IgD-negative memory B cell (primary cell): ENCODE measurements around the gene GDI1. TPM values are rescaled to one million over a fixed set of nuclear protein-coding genes. Genes with fewer than 3 reads are reported as not detected.

Experiments
- H3K27ac Mint-ChIP-seq, 3 donors: one replicate each; pipeline ENCODE4 v1.8.0; 2020 to 2022; ENCODE audit warnings: mild to moderate bottlenecking in 3 of 3, mixed read lengths in 3 of 3, moderate library complexity in 1 of 3
- H3K27me3 Mint-ChIP-seq: one replicate; pipeline ENCODE4 v1.8.0; 2021; ENCODE audit warnings: mixed read lengths
- H3K36me3 Mint-ChIP-seq: one replicate; pipeline ENCODE4 v1.8.0; 2020; ENCODE audit warnings: mild to moderate bottlenecking, mixed read lengths
- H3K4me1 Mint-ChIP-seq, 3 donors: one replicate each; pipeline ENCODE4 v1.8.0; 2020 to 2022; ENCODE audit warnings: mixed read lengths in 3 of 3, mild to moderate bottlenecking in 1 of 3
- H3K4me3 Mint-ChIP-seq, 4 donors: one replicate each; pipeline ENCODE4 v1.8.0; 2020 to 2022; ENCODE audit warnings: mild to moderate bottlenecking in 4 of 4, mixed read lengths in 4 of 4, moderate library complexity in 3 of 4
- H3K9me3 Mint-ChIP-seq, 3 donors: one replicate each; pipeline ENCODE4 v1.8.0; 2020 to 2021; ENCODE audit warnings: mixed read lengths in 3 of 3, mild to moderate bottlenecking in 1 of 3
- polyA plus RNA-seq: library from polyadenylated mRNA; unstranded; fragments of 300-500 nt; fragmentation: Illumina TruSeq; gene quantifications from one replicate; pipeline ENCODE4 v1.2.3, GENCODE V29; 2021

GDI1 gene
- polyA plus RNA-seq, 1 donor from 2014 or later = 38.1 TPM

GRCh38 chrX:154458116-154458953 lies 21.4 kb downstream of the GDI1 start, which contains the start of gene PLXNA3:
Gene PLXNA3 (plus strand): TSS chrX:154458281. CDS start chrX:154460184, 1,903 bp downstream.
- H3K27ac Mint-ChIP-seq = peak within 1 kb of the TSS in 2 of 3 donors; percentile 77 to 95
- peaks cover 3% of the 10 kb centered on the region for H3K36me3 Mint-ChIP-seq
- H3K4me3 Mint-ChIP-seq = peak within 1 kb of the TSS; percentile 91 to 97 (median 94)
- no peaks in the 10 kb centered on the region for H3K9me3 Mint-ChIP-seq
- H3K4me1 Mint-ChIP-seq = peaks cover 0 to 8% (median 6%) of the 10 kb centered on the region in 3 donors
- H3K27me3 Mint-ChIP-seq = peaks cover under 1% of the 10 kb centered on the region

GRCh38 chrX:154458954-154459778 lies 22.2 kb downstream of the GDI1 start:
- H3K9me3 Mint-ChIP-seq = no peaks in the 10 kb centered on the region
- peaks cover 0 to 8% (median 6%) of the 10 kb centered on the region in 3 donors for H3K4me1 Mint-ChIP-seq
- peak overlapping the region; percentile 74 to 91 (median 86) for H3K4me3 Mint-ChIP-seq
- H3K27ac Mint-ChIP-seq = peak overlapping the region in 2 of 3 donors; percentile 73 to 77
- H3K27me3 Mint-ChIP-seq = no peaks in the 10 kb centered on the region
- peaks cover 3% of the 10 kb centered on the region for H3K36me3 Mint-ChIP-seq

DNA sequence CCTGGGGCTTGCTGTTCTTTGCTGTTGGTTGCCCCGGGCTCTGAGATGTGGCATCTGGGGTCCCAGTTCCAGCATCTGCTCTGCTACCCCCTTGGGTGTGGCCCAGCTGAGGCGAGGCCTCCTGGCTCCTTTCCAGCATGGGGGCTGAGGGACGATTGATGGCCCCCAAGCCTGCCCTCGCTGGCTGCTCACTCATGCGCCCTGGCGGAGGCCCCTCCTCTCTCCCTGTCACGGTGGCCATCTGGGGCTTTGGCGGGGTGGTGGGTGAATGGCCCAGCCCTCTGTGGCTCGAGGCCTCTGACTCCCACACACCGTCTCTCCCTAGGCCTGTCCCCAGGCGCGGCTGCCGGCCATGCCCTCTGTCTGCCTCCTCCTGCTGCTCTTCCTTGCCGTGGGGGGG lies 22.9 kb downstream of the GDI1 start:
- H3K27me3 Mint-ChIP-seq = no peaks in the 10 kb centered on the region
- H3K36me3 Mint-ChIP-seq = peaks cover 3% of the 10 kb centered on the region
- peak overlapping the region in 3 of 4 donors; percentile 49 to 91 (median 74) for H3K4me3 Mint-ChIP-seq
- no peaks in the 10 kb centered on the region for H3K9me3 Mint-ChIP-seq
- no peak overlapping the region for H3K27ac Mint-ChIP-seq
- H3K4me1 Mint-ChIP-seq = peaks cover 0 to 8% (median 6%) of the 10 kb centered on the region in 3 donors

- H3K27ac Mint-ChIP-seq = no peak overlapping the region
- H3K27me3 Mint-ChIP-seq = no peaks in the 10 kb centered on the region
- peaks cover 0 to 8% (median 6%) of the 10 kb centered on the region in 3 donors for H3K4me1 Mint-ChIP-seq
- no peaks in the 10 kb centered on the region for H3K9me3 Mint-ChIP-seq
- peak overlapping the region in 2 of 4 donors; percentile 49 to 74 for H3K4me3 Mint-ChIP-seq
- peaks cover 3% of the 10 kb centered on the region for H3K36me3 Mint-ChIP-seq
These were observed 23.4 kb downstream of the GDI1 start for GRCh38 chrX:154460326-154460725.

DNA sequence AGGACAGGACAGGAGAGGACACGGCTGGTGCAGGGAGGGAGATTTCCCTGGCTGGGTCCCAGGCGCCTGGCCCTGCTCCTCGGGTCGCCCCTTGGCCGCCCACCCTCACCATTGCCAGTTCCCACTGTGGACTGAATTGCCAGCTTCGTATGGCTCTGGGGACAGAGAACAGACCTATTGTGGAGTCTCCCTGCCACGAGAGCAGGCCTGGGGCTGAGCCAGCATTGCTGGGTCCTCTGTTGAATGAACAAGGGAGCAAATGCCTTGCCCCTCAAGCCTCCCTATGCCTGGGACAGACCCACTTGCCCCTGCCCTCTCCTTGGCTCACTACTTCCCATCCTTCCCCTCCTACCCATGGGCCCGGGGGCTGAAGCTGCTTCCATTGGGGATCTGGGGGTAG lies 25.4 kb downstream of the GDI1 start:
- Mint-ChIP-seq H3K36me3 (peaks cover 2% of the 10 kb centered on the region), H3K4me1 (peaks cover 0 to 6% (median 4%) of the 10 kb centered on the region in 3 donors), H3K4me3 (no peak overlapping the region), H3K27ac (no peak overlapping the region), H3K27me3 (no peaks in the 10 kb centered on the region), H3K9me3 (no peaks in the 10 kb centered on the region)

GRCh38 chrX:154463611-154464220 lies 26.8 kb downstream of the GDI1 start:
- peaks cover 0 to 5% (median 3%) of the 10 kb centered on the region in 3 donors for H3K4me1 Mint-ChIP-seq
- no peaks in the 10 kb centered on the region for H3K27me3 Mint-ChIP-seq
- no peak overlapping the region for H3K4me3 Mint-ChIP-seq
- H3K36me3 Mint-ChIP-seq = no peaks in the 10 kb centered on the region
- no peaks in the 10 kb centered on the region for H3K9me3 Mint-ChIP-seq
- no peak overlapping the region for H3K27ac Mint-ChIP-seq

GRCh38 chrX:154464806-154465365 lies 27.9 kb downstream of the GDI1 start:
- Mint-ChIP-seq H3K27ac (no peak overlapping the region), H3K27me3 (no peaks in the 10 kb centered on the region), H3K36me3 (no peaks in the 10 kb centered on the region), H3K9me3 (no peaks in the 10 kb centered on the region), H3K4me1 (peaks cover 0 to 3% (median 2%) of the 10 kb centered on the region in 3 donors), H3K4me3 (no peak overlapping the region)

DNA sequence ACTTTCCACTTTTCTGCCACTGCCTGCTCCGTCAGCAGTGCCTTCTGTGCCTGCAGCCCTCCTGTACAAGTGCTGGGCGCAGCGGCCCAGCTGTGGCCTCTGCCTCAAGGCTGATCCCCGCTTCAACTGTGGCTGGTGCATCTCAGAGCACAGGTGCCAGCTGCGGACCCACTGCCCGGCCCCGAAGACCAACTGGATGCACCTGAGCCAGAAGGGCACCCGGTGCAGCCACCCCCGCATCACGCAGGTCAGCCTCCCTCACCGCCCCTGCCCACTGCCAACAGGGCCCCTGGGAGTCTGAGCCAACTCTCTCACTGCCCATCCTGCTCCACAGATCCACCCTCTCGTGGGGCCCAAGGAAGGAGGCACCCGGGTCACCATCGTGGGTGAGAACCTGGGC lies 28.6 kb downstream of the GDI1 start:
- Mint-ChIP-seq H3K9me3 (no peaks in the 10 kb centered on the region), H3K27me3 (no peaks in the 10 kb centered on the region), H3K4me1 (peaks cover 0 to 3% (median 2%) of the 10 kb centered on the region in 3 donors), H3K4me3 (no peak overlapping the region), H3K27ac (no peak overlapping the region), H3K36me3 (no peaks in the 10 kb centered on the region)

- Mint-ChIP-seq H3K36me3 (no peaks in the 10 kb centered on the region), H3K27me3 (no peaks in the 10 kb centered on the region), H3K4me3 (no peak overlapping the region), H3K4me1 (peaks cover 0 to 3% (median 2%) of the 10 kb centered on the region in 3 donors), H3K27ac (no peak overlapping the region), H3K9me3 (no peaks in the 10 kb centered on the region)
These were observed 29.1 kb downstream of the GDI1 start for GRCh38 chrX:154466036-154466435.

- Mint-ChIP-seq H3K27me3 (no peaks in the 10 kb centered on the region), H3K27ac (no peak overlapping the region), H3K4me3 (no peak overlapping the region), H3K4me1 (peaks cover 0 to 2% (median under 1%) of the 10 kb centered on the region in 3 donors), H3K9me3 (no peaks in the 10 kb centered on the region), H3K36me3 (no peaks in the 10 kb centered on the region)
These were observed 30.0 kb downstream of the GDI1 start for GRCh38 chrX:154466907-154467306.

DNA sequence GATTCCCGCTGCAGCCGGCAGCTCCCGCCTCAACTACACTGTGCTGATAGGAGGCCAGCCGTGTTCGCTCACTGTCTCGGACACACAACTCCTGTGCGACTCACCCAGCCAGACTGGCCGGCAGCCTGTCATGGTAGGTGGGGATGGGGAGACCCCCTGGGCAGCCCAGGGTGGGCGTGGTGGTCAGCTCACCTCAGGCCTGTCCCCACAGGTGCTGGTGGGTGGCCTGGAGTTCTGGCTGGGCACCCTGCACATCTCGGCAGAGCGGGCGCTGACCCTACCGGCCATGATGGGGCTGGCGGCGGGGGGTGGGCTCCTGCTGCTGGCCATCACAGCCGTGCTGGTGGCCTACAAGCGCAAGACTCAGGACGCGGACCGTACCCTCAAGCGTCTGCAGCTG lies 30.6 kb downstream of the GDI1 start:
- no peaks in the 10 kb centered on the region for H3K36me3 Mint-ChIP-seq
- H3K4me1 Mint-ChIP-seq = peaks cover 0 to 2% (median 0%) of the 10 kb centered on the region in 3 donors
- no peak overlapping the region for H3K27ac Mint-ChIP-seq
- H3K27me3 Mint-ChIP-seq = no peaks in the 10 kb centered on the region
- H3K9me3 Mint-ChIP-seq = no peaks in the 10 kb centered on the region
- no peak overlapping the region for H3K4me3 Mint-ChIP-seq

DNA sequence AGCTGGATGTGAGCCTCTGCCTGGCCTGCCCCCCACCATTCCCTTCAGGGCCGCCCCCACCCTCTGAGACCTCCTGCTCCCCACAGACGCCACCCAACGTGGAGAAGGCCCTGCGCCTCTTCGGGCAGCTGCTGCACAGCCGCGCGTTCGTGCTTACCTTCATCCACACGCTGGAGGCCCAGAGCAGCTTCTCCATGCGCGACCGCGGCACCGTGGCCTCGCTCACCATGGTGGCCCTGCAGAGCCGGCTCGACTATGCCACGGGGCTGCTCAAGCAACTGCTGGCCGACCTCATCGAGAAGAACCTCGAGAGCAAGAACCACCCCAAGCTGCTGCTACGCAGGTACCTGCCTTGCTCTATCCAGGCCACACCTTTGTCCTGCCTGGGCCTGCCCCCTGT lies 31.3 kb downstream of the GDI1 start:
- Mint-ChIP-seq H3K27ac (no peak overlapping the region), H3K27me3 (no peaks in the 10 kb centered on the region), H3K9me3 (no peaks in the 10 kb centered on the region), H3K4me3 (no peak overlapping the region), H3K4me1 (no peaks in the 10 kb centered on the region), H3K36me3 (no peaks in the 10 kb centered on the region)

DNA sequence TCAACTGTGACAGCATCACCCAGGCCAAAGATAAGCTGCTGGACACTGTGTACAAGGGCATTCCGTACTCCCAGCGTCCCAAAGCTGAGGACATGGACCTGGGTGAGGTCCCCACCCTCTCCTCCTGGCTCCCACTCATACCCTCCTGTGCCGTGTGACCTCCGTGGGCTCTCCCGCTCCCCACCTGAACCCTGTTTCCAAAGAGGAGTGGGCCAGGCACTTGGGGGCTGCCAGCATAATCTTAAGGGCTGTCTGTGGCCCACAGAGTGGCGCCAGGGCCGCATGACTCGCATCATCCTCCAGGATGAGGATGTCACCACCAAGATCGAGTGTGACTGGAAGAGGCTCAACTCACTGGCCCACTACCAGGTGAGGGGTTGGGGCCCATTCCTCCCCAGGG lies 32.2 kb downstream of the GDI1 start:
- no peak overlapping the region for H3K27ac Mint-ChIP-seq
- H3K9me3 Mint-ChIP-seq = no peaks in the 10 kb centered on the region
- H3K27me3 Mint-ChIP-seq = no peaks in the 10 kb centered on the region
- H3K4me1 Mint-ChIP-seq = no peaks in the 10 kb centered on the region
- no peak overlapping the region for H3K4me3 Mint-ChIP-seq
- H3K36me3 Mint-ChIP-seq = peaks cover 2% of the 10 kb centered on the region

GRCh38 chrX:154469880-154470279 lies 32.9 kb downstream of the GDI1 start:
- H3K4me3 Mint-ChIP-seq = no peak overlapping the region
- no peak overlapping the region for H3K27ac Mint-ChIP-seq
- H3K4me1 Mint-ChIP-seq = no peaks in the 10 kb centered on the region
- no peaks in the 10 kb centered on the region for H3K27me3 Mint-ChIP-seq
- no peaks in the 10 kb centered on the region for H3K9me3 Mint-ChIP-seq
- peaks cover 2% of the 10 kb centered on the region for H3K36me3 Mint-ChIP-seq

GRCh38 chrX:154470434-154470833 lies 33.5 kb downstream of the GDI1 start:
- no peaks in the 10 kb centered on the region for H3K9me3 Mint-ChIP-seq
- no peak overlapping the region for H3K27ac Mint-ChIP-seq
- no peak overlapping the region for H3K4me3 Mint-ChIP-seq
- peaks cover 2% of the 10 kb centered on the region for H3K36me3 Mint-ChIP-seq
- H3K4me1 Mint-ChIP-seq = no peaks in the 10 kb centered on the region
- H3K27me3 Mint-ChIP-seq = no peaks in the 10 kb centered on the region
